ENCODE results near the gene ASB14.

ASB14 gene

GRCh38 chr3:57268416-57268815 lies 24.1 kb downstream of the ASB14 start:
- H3F3A ChIP-seq (ENCODE audit: control insufficient read depth, insufficient read depth) = no peaks in the 10 kb centered on the region
- no peak overlapping the region for H3K4me3 ChIP-seq (ENCODE audit: low read length)
- no peaks in the 10 kb centered on the region for H3K79me2 ChIP-seq (ENCODE audit: control insufficient read depth, low read length)
- H3K27me3 ChIP-seq (ENCODE audit: control insufficient read depth, low read length) = no peaks in the 10 kb centered on the region
- no peak for TF ChIP-seq CTCF (IDR thresholded peaks at IDR 0.05; ENCODE audit: low read depth, low read length, poor library complexity, severe bottlenecking)
- TF ChIP-seq EZH2phosphoT487 (IDR thresholded peaks at IDR 0.05; ENCODE audit: borderline replicate concordance, low read length) = no peak
- peaks cover 78% of the 10 kb centered on the region for H3K36me3 ChIP-seq (ENCODE audit: control insufficient read depth, low read length)
- no peak overlapping the region for H3K4me2 ChIP-seq (ENCODE audit: low read length)
- H3K9me3 ChIP-seq (ENCODE audit: control insufficient read depth, insufficient read depth, low read length) = no peaks in the 10 kb centered on the region
- no peaks in the 10 kb centered on the region for H3K4me1 ChIP-seq (ENCODE audit: control insufficient read depth, low read length)
- no peak overlapping the region for H3K27ac ChIP-seq (ENCODE audit: low read depth, low read length)
- H4K20me1 ChIP-seq (ENCODE audit: control insufficient read depth, insufficient read depth, low read depth, low read length) = no peaks in the 10 kb centered on the region
- H3K9me2 ChIP-seq (replicated peaks; ENCODE audit: control insufficient read depth, low read length) = no peaks in the 10 kb centered on the region

- H3F3A ChIP-seq (ENCODE audit: control insufficient read depth, insufficient read depth) = peaks cover 5% of the 10 kb centered on the region
- no peaks in the 10 kb centered on the region for H3K4me1 ChIP-seq (ENCODE audit: control insufficient read depth, low read length)
- no peak overlapping the region for H3K4me2 ChIP-seq (ENCODE audit: low read length)
- no peaks in the 10 kb centered on the region for H3K9me2 ChIP-seq (replicated peaks; ENCODE audit: control insufficient read depth, low read length)
- TF ChIP-seq CTCF (IDR thresholded peaks at IDR 0.05; ENCODE audit: low read depth, low read length, poor library complexity, severe bottlenecking) (no peak), EZH2phosphoT487 (IDR thresholded peaks at IDR 0.05; ENCODE audit: borderline replicate concordance, low read length) (no peak)
- no peaks in the 10 kb centered on the region for H3K27me3 ChIP-seq (ENCODE audit: control insufficient read depth, low read length)
- no peaks in the 10 kb centered on the region for H3K9me3 ChIP-seq (ENCODE audit: control insufficient read depth, insufficient read depth, low read length)
- H3K27ac ChIP-seq (ENCODE audit: low read depth, low read length) = no peak overlapping the region
- no peaks in the 10 kb centered on the region for H4K20me1 ChIP-seq (ENCODE audit: control insufficient read depth, insufficient read depth, low read depth, low read length)
- no peak overlapping the region for H3K4me3 ChIP-seq (ENCODE audit: low read length)
- no peaks in the 10 kb centered on the region for H3K79me2 ChIP-seq (ENCODE audit: control insufficient read depth, low read length)
- H3K36me3 ChIP-seq (ENCODE audit: control insufficient read depth, low read length) = peaks cover 84% of the 10 kb centered on the region
These were observed 30.6 kb downstream of the ASB14 start for GRCh38 chr3:57261929-57262328.

- no peak for TF ChIP-seq EZH2phosphoT487 (IDR thresholded peaks at IDR 0.05; ENCODE audit: borderline replicate concordance, low read length)
- no peak for TF ChIP-seq CTCF (IDR thresholded peaks at IDR 0.05; ENCODE audit: low read depth, low read length, poor library complexity, severe bottlenecking)
- Histone ChIP-seq H3K36me3 (ENCODE audit: control insufficient read depth, low read length) (peaks cover 79% of the 10 kb centered on the region), H3K27ac (ENCODE audit: low read depth, low read length) (no peak overlapping the region), H3K4me3 (ENCODE audit: low read length) (no peak overlapping the region), H3K4me1 (ENCODE audit: control insufficient read depth, low read length) (no peaks in the 10 kb centered on the region), H3K4me2 (ENCODE audit: low read length) (no peak overlapping the region), H3K9me2 (replicated peaks; ENCODE audit: control insufficient read depth, low read length) (no peaks in the 10 kb centered on the region), H3K79me2 (ENCODE audit: control insufficient read depth, low read length) (no peaks in the 10 kb centered on the region), H3F3A (ENCODE audit: control insufficient read depth, insufficient read depth) (peaks cover 5% of the 10 kb centered on the region), H3K27me3 (ENCODE audit: control insufficient read depth, low read length) (no peaks in the 10 kb centered on the region), H4K20me1 (ENCODE audit: control insufficient read depth, insufficient read depth, low read depth, low read length) (no peaks in the 10 kb centered on the region), H3K9me3 (ENCODE audit: control insufficient read depth, insufficient read depth, low read length) (no peaks in the 10 kb centered on the region)
These were observed 31.4 kb downstream of the ASB14 start for GRCh38 chr3:57261119-57261518.

GRCh38 chr3:57257678-57258077 lies 34.8 kb downstream of the ASB14 start:
- Histone ChIP-seq H3K27ac (ENCODE audit: low read depth, low read length) (no peak overlapping the region), H3K4me2 (ENCODE audit: low read length) (no peak overlapping the region), H3K79me2 (ENCODE audit: control insufficient read depth, low read length) (no peaks in the 10 kb centered on the region), H3F3A (ENCODE audit: control insufficient read depth, insufficient read depth) (peaks cover 5% of the 10 kb centered on the region), H3K9me2 (replicated peaks; ENCODE audit: control insufficient read depth, low read length) (no peaks in the 10 kb centered on the region), H3K9me3 (ENCODE audit: control insufficient read depth, insufficient read depth, low read length) (no peaks in the 10 kb centered on the region), H3K4me3 (ENCODE audit: low read length) (no peak overlapping the region), H4K20me1 (ENCODE audit: control insufficient read depth, insufficient read depth, low read depth, low read length) (no peaks in the 10 kb centered on the region), H3K27me3 (ENCODE audit: control insufficient read depth, low read length) (no peaks in the 10 kb centered on the region), H3K4me1 (ENCODE audit: control insufficient read depth, low read length) (no peaks in the 10 kb centered on the region), H3K36me3 (ENCODE audit: control insufficient read depth, low read length) (peaks cover 56% of the 10 kb centered on the region)
- TF ChIP-seq CTCF (IDR thresholded peaks at IDR 0.05; ENCODE audit: low read depth, low read length, poor library complexity, severe bottlenecking) = no peak
- TF ChIP-seq EZH2phosphoT487 (IDR thresholded peaks at IDR 0.05; ENCODE audit: borderline replicate concordance, low read length) = no peak

All from DOHH2 (cell line).